Activated CD4-positive, alpha-beta T cell treated with anti-CD3 and anti-CD28 coated beads, Interleukin-10, Interleukin-2, amounts not matched to agents 100 ng/mL and 50 ng/mL, durations not matched to agents 16 hours and 8 hours (primary cell): ENCODE results near the gene EXT2.

Experiments
- DNase-seq: peaks from one replicate; pipeline ENCODE4 v3.0.0-alpha.2; 2020

The EXT2 gene

DNA sequence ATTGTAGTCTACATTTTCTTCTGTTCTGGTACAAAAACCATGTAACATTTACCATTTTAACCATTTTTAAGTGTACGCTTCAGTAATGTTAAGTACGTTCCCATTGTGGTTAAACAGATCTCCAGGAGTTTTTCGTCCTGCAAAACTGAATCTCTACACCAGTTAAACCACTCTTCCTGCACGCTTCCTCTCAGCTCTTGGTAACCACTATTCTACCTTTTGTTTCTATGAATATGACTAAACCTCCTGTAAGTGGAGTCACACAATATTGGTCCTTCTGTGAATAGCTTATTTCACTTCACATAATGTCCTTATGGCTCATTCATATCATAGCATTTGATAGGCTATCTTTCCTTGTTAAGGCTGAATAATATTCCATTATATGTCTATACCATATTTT is 7.1 kb upstream of the EXT2 start:
- peak; percentile 59 for DNase-seq

DNA sequence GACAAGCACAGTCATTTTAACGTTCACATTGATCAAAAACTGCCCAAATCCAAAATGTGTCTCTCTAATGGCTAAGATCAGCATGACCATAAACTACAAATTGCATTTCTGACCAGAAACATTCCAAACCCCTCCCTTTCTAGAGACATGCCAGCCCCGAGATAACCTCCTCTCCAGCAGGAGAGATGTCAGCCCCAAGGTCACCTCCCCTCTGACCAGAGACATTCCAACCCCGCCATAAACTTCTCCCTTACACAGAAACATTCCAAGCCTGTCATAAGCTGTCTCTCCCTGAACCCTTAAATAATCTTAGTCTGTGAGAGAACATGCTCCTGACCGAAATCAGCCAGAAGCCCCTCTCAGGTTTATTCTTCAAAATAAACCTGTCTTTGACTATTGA is 6.6 kb upstream of the EXT2 start:
- no peak for DNase-seq

- no peak for DNase-seq
Measured at GRCh38 chr11:44090539-44090938, 4.9 kb upstream of the EXT2 start.

DNA sequence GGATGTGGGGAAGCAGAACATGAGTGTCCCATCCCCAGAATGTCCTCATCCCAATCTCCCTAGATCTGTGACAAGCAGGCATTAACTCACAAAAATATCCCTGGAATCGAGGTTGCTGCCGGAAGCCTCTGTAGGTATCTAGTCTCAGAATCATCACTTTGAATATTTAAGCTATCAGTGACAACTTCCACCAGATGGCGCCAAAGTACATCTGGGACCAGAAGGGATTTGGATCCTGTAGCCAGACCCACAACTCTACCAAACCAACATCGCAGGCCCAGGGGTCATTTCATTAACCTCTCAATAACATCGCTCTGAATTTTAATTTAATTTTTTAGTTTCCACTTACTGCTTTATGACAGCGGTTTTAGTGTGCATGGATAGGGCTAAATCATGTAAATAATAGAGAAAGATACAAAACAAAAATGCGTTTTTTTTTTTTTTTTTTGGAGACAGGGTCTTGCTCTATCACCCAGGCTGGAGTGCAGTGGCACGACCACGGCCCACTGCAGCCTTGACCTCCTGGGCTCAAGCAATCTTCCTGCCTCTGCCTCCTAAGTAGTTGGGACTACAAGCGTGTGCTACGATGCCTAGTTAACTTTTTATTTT is 1.1 kb upstream of the EXT2 start:
- DNase-seq, result peak; percentile 86

DNA sequence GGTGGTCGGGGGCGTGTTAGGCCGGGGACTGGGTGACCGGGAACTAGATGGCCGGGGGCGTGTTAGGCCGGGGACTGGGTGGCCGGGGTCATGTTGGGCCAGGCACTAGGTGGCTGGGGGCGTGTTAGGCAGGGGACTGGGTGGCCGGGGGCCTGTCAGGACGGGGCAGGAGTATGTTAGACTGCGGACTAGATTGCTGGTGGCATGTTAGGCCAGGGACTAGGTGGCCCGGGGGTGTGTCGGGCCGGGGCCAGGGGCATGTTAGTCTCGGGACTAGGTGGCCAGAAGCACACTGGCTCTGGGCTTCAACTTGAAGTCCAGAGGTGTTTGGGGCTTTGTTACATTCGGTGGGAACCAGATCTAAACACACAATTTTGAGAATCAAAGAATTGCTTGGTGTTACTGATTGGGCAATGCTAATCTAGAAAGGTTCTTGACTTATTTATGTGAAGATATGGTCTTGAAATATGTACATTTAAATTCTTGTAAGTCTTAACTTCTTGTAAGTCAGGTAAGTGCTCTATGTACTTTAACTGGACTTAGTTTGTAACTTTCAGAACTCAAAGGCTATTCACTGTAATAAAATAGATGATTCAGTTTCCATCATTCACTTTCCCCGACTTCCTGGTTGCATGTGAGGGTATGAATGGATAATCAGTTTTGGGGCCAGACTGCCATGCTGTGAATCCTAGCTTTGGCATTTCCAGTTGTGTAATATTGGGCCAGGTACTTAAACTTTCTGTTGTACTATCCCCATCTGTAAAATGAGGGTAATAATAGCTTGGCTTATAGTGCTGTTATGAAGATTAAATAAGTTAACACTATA is 1.1 kb downstream of the EXT2 start:
- DNase-seq, result no peak

DNA sequence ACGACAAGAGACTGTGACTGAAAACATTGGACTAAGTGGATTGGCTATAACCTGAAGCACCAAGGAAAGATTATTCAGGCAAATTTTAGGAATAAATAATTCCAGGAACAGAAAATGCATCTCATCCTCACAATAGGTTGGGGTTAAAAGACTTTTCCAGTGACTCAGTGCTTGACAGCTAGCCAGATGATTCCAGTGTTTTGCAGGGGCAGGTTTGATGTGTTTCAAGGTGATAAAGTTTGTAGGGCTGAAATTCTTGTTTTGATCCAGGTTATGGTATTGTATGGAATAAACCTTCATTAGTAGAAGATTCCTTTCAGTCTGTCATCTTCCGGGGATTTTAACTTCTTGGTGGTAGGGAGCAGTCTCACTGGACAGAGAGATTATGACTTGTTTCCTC is 2.3 kb downstream of the EXT2 start:
- no peak for DNase-seq

DNA sequence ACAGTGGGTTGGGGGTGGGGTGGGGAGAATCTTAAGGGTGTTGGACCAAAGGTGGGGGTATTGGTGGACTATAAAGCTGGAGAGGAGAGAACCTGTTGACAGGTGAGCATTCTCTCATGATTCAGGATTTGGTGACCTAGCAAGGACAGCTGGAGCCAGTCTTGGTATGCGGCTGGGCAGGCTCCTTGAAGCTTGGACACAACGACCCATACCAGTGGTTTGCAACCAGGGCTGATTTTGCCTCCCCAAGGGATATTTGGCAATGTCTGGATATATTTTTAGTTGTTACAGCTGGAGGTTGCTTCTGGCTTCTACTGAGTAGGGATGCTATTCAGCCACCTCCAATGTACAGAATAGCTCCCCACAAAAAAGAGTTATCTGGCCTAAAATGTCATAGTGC is 5.6 kb downstream of the EXT2 start:
- no peak for DNase-seq

GRCh38 chr11:44104481-44105294 is 9.2 kb downstream of the EXT2 start:
- peak; percentile 45 for DNase-seq

- no peak for DNase-seq
Measured at GRCh38 chr11:44108260-44108659, 12.8 kb downstream of the EXT2 start.

- DNase-seq, result peak; percentile 69
Measured at GRCh38 chr11:44110231-44110679, 14.8 kb downstream of the EXT2 start.

- DNase-seq, result peak; percentile 21
Measured at GRCh38 chr11:44112091-44112821, 16.8 kb downstream of the EXT2 start.

DNA sequence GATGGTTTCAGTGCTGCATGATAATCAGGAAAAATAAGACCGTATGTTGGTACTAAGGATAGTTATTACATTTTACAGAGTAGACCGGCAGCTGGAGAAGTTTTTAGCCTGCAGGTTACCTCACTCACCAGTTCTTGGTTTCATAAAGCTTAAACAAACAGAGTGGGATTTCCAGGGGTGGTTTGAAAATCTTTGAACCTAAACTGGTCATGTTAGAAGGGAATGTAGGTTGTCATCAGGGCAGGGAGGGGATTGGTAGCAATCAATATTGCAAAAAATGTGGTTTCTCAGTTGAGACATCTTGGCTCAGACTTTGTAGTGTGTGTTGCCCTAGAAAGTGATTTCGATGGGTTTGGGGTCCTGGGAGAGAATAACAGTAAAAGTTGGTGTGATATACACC is 17.5 kb downstream of the EXT2 start:
- no peak for DNase-seq

DNA sequence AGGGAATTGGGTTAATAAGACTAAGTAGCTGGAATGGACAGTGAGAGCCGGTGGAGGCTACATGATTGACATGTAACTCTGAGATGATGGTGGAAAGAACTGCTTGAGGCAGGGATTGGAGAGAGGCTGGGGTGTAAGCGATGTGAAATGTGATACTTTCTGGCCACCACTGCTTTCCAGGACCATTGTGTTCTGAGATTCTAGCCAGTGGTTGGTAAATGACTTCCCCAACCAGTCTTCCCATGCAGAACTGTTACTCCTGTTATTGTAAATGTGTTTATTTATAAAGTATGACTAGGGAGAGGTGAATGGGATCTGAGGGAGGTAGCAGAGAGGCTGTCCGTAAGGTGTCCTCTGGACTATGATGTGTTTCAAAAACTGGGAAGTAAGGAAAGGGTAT is 18.1 kb downstream of the EXT2 start:
- DNase-seq, result no peak

GRCh38 chr11:44116234-44116830 is 20.9 kb downstream of the EXT2 start:
- no peak for DNase-seq

DNA sequence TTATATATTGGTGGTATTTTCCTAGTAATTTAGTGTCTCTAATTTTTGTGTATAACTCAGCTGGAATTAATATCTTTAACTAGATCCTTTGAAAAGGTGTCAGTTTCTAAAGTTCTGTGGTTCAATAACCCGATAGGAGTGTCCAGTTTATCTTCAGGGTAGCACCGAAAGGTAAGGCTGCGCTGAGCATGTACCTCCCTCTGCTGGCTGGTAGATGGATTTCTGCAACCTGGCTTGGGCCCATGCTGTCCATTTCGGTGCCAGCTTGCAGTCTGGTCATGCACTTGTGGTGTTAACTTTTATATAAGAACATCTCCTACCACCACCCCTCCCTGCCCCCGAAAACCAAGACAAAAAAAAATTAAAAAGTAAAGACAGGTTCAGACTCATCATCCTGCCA is 24.7 kb downstream of the EXT2 start:
- no peak for DNase-seq

GRCh38 chr11:44125598-44125997 is 30.1 kb downstream of the EXT2 start:
- no peak for DNase-seq

GRCh38 chr11:44126304-44126703 is 30.8 kb downstream of the EXT2 start:
- DNase-seq, result no peak

DNA sequence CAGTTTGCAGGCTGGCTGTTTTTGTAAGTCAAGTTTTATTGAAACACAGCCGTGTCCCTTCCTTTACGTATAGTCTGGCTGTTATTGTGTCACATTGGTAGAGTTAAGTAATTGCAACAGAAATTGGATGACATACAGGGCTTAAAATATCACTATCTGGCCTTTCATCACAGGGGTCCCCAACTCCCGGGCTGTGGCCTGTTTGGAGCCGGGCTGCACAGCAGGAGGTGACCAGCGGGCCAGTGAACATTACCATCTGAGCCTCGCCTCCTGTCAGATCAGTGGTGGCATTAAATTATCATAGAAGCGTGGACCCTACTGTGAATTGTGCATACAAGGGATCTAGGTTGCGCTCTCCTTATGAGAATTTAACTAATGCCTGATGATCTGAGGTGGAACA is 31.7 kb downstream of the EXT2 start:
- DNase-seq, result no peak

GRCh38 chr11:44128729-44129128 is 33.3 kb downstream of the EXT2 start:
- no peak for DNase-seq

DNA sequence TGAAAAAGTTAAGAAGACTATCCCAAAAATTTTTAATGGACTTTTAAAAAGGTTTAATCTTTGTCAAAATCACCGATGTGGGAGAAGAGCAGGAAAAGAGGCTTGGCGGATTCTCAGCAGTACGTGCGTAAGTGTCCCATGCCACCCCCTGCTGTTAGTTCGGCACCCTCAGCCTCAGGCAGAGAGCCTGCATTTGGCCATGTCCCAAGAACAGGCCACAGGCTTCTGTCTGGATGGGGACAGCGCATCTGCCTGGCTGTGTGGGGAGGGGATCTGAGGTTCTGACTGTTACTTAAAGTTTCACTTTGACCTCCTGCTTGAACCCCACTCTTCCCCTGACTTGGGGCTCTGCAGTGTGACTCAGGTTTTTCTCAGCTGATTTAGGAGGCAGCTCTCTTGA is 35.3 kb downstream of the EXT2 start:
- DNase-seq, result no peak

- DNase-seq, result peak; percentile 21
Measured at GRCh38 chr11:44133335-44133946, 38.0 kb downstream of the EXT2 start.

GRCh38 chr11:44134625-44135024 is 39.1 kb downstream of the EXT2 start:
- DNase-seq, result no peak
